Upper lobe of left lung (tissue), 4 donors: ENCODE data around the gene CSK.

Experiments
- EP300 ChIP-seq, 4 donors: sonication (generic); formaldehyde crosslinking; IDR thresholded peaks; one replicate each; pipeline ENCODE4 v1.5.1; 2017; ENCODE audit warnings: antibody characterized with exemption in 4 of 4, control low read depth in 2 of 4
- POLR2A ChIP-seq, 4 donors: fragments of 450-650 bp; IDR thresholded peaks; one replicate each; pipeline ENCODE4 v1.5.1; 2016 to 2017; ENCODE audit warnings: antibody characterized with exemption in 4 of 4, mild to moderate bottlenecking in 2 of 4

DNA sequence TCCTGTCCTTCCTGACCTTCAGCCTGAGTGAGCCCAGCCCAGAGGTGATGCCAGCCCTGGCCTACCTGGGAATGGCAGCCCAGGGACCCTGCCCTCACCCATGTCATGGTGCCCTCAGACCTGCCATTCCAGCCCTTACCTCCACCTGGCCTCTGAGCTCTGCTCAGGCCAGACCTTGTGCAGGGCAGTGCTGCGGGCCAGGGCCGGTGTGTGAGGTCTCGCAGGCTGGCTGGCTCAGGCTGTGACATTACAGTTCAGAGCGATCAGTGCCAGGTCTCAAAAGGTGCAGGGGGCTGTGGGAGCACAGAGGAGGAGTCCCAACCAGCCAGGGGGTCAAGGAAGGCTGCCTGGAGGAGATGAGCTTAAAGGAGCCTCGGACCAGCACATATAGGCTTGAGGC is 38.2 kb downstream of the CSK start:
- TF ChIP-seq EP300 (IDR thresholded peaks at IDR 0.05) (no peak), POLR2A (IDR thresholded peaks at IDR 0.05) (no peak)
